Neural progenitor cell (in vitro differentiated cells): ENCODE data around the gene MYMK. TPM values are rescaled to one million over a fixed set of nuclear protein-coding genes. Genes with fewer than 3 reads are reported as not detected.

Source experiments
- DNase-seq: peaks from one replicate; pipeline ENCODE4 v3.0.0-alpha.2; 2016; ENCODE audit warnings: low spot score
- H2AFZ ChIP-seq: fragments of 200-600 bp; sonication (generic); replicated peaks from 2 replicates; pipeline ENCODE4 v1.6.1; 2016; ENCODE audit warnings: antibody characterized with exemption
- H3F3A ChIP-seq: fragments of 200-600 bp; sonication (generic); 2 replicates; pipeline ENCODE4 v1.6.1; 2016; ENCODE audit warnings: antibody characterized with exemption, low read depth
- H3K27ac ChIP-seq: fragments of 200-600 bp; sonication (generic); 2 replicates; pipeline ENCODE4 v1.5.1; 2016; ENCODE audit warnings: mild to moderate bottlenecking
- H3K27me3 ChIP-seq: fragments of 200-600 bp; sonication (generic); 2 replicates; pipeline ENCODE4 v1.6.1; 2016; ENCODE audit warnings: mild to moderate bottlenecking, moderate library complexity
- H3K36me3 ChIP-seq: fragments of 200-600 bp; sonication (generic); 2 replicates; pipeline ENCODE4 v1.5.1; 2016
- H3K4me1 ChIP-seq: fragments of 200-600 bp; sonication (generic); 2 replicates; pipeline ENCODE4 v1.6.1; 2016; ENCODE audit warnings: mixed run types
- H3K4me2 ChIP-seq: fragments of 200-600 bp; sonication (generic); 2 replicates; pipeline ENCODE4 v1.6.1; 2016
- H3K4me3 ChIP-seq: fragments of 200-600 bp; sonication (generic); 2 replicates; pipeline ENCODE4 v1.5.1; 2016
- H3K79me2 ChIP-seq: fragments of 200-600 bp; sonication (generic); 2 replicates; pipeline ENCODE4 v1.6.1; 2016; ENCODE audit warnings: low read depth
- H3K9ac ChIP-seq: fragments of 200-600 bp; sonication (generic); 2 replicates; pipeline ENCODE4 v1.6.1; 2016
- H3K9me3 ChIP-seq: fragments of 200-600 bp; sonication (generic); 2 replicates; pipeline ENCODE4 v1.5.1; 2016; ENCODE audit warnings: low read depth
- H4K20me1 ChIP-seq: fragments of 200-600 bp; sonication (generic); 2 replicates; pipeline ENCODE4 v1.6.1; 2016; ENCODE audit warnings: low read depth
- H3K27ac Mint-ChIP-seq: 3 replicates; pipeline ENCODE4 v1.8.0; 2021; ENCODE audit warnings: mixed read lengths
- H3K27me3 Mint-ChIP-seq: 2 replicates; pipeline ENCODE4 v1.8.0; 2022; ENCODE audit warnings: low read depth, mild to moderate bottlenecking, inconsistent platforms, moderate library complexity, mixed read lengths; ENCODE audit not compliant: insufficient read depth
- H3K36me3 Mint-ChIP-seq: 3 replicates; pipeline ENCODE4 v1.8.0; 2021; ENCODE audit warnings: mixed read lengths
- H3K4me1 Mint-ChIP-seq: 3 replicates; pipeline ENCODE4 v1.8.0; 2021; ENCODE audit warnings: mixed read lengths
- H3K4me3 Mint-ChIP-seq: 3 replicates; pipeline ENCODE4 v1.8.0; 2021; ENCODE audit warnings: mild to moderate bottlenecking, moderate library complexity, mixed read lengths
- H3K9me3 Mint-ChIP-seq: 3 replicates; pipeline ENCODE4 v1.8.0; 2020; ENCODE audit warnings: mixed read lengths
- CTCF ChIP-seq: fragments of 200-600 bp; sonication (generic); IDR thresholded peaks from 2 replicates; pipeline ENCODE4 v1.5.1; 2017; ENCODE audit warnings: antibody characterized with exemption, mild to moderate bottlenecking
- EZH2 ChIP-seq: fragments of 200-600 bp; sonication (generic); IDR thresholded peaks from 2 replicates; pipeline ENCODE4 v1.6.1; 2017; ENCODE audit warnings: antibody characterized with exemption, mild to moderate bottlenecking, moderate library complexity
- EZH2phosphoT487 ChIP-seq: fragments of 200-600 bp; sonication (generic); IDR thresholded peaks from 2 replicates; pipeline ENCODE4 v1.6.1; 2017; ENCODE audit warnings: antibody characterized with exemption
- total RNA-seq: library from RNA; depleted of rRNA; stranded (reverse); fragments of >200 nt; gene quantifications from 2 replicates; pipeline ENCODE4 v1.2.3, GENCODE V29; 2015; ENCODE audit warnings: low replicate concordance

MYMK gene
- total RNA-seq, 1 donor from 2014 or later, result not detected

GRCh38 chr9:133533857-133534256, 9.1 kb upstream of the MYMK start:
- no peak overlapping the region for H3K9ac ChIP-seq
- peak overlapping the region; percentile 72 for H3K4me2 ChIP-seq
- H3K27ac ChIP-seq, result no peak overlapping the region
- no peaks in the 10 kb centered on the region for H3K9me3 ChIP-seq
- DNase-seq, result no peak
- H2AFZ ChIP-seq, result peak overlapping the region; percentile 73
- no peaks in the 10 kb centered on the region for H4K20me1 ChIP-seq
- H3K4me1 ChIP-seq, result peaks cover 17% of the 10 kb centered on the region
- Mint-ChIP-seq H3K27me3 (peaks cover 10% of the 10 kb centered on the region), H3K9me3 (no peaks in the 10 kb centered on the region), H3K36me3 (no peaks in the 10 kb centered on the region), H3K4me1 (peaks cover 32% of the 10 kb centered on the region), H3K27ac (no peak overlapping the region), H3K4me3 (peak overlapping the region; percentile 71)
- H3K36me3 ChIP-seq, result no peaks in the 10 kb centered on the region
- H3K4me3 ChIP-seq, result peak overlapping the region; percentile 27
- H3K27me3 ChIP-seq, result peaks cover 21% of the 10 kb centered on the region
- no peak for TF ChIP-seq EZH2
- TF ChIP-seq EZH2phosphoT487, result no peak
- no peak for TF ChIP-seq CTCF
- H3K79me2 ChIP-seq, result no peaks in the 10 kb centered on the region
- no peaks in the 10 kb centered on the region for H3F3A ChIP-seq

GRCh38 chr9:133532937-133533668, 8.3 kb upstream of the MYMK start:
- Histone ChIP-seq H3K4me2 (no peak overlapping the region), H3K36me3 (no peaks in the 10 kb centered on the region), H2AFZ (no peak overlapping the region), H3F3A (no peaks in the 10 kb centered on the region), H3K4me1 (peaks cover 25% of the 10 kb centered on the region), H3K27me3 (peaks cover 21% of the 10 kb centered on the region), H3K4me3 (no peak overlapping the region), H3K9ac (no peak overlapping the region), H4K20me1 (no peaks in the 10 kb centered on the region), H3K27ac (no peak overlapping the region), H3K79me2 (no peaks in the 10 kb centered on the region), H3K9me3 (no peaks in the 10 kb centered on the region)
- TF ChIP-seq EZH2 (no peak), CTCF (peak; percentile 63)
- Mint-ChIP-seq H3K27me3 (peaks cover 10% of the 10 kb centered on the region), H3K36me3 (no peaks in the 10 kb centered on the region), H3K27ac (peak overlapping the region; percentile 37), H3K4me3 (peak overlapping the region; percentile 59), H3K4me1 (peaks cover 32% of the 10 kb centered on the region), H3K9me3 (no peaks in the 10 kb centered on the region)
- peak; percentile 88 for DNase-seq

- no peaks in the 10 kb centered on the region for H3K79me2 ChIP-seq
- H3K27ac ChIP-seq, result no peak overlapping the region
- H2AFZ ChIP-seq, result no peak overlapping the region
- Mint-ChIP-seq H3K27ac (no peak overlapping the region), H3K27me3 (peaks cover 10% of the 10 kb centered on the region), H3K36me3 (no peaks in the 10 kb centered on the region), H3K9me3 (no peaks in the 10 kb centered on the region), H3K4me3 (no peak overlapping the region), H3K4me1 (peaks cover 49% of the 10 kb centered on the region)
- H3K27me3 ChIP-seq, result peaks cover 21% of the 10 kb centered on the region
- H3K4me1 ChIP-seq, result peaks cover 43% of the 10 kb centered on the region
- no peak for DNase-seq
- H3K4me3 ChIP-seq, result no peak overlapping the region
- H3K36me3 ChIP-seq, result no peaks in the 10 kb centered on the region
- TF ChIP-seq EZH2phosphoT487 (no peak), CTCF (no peak), EZH2 (no peak)
- no peak overlapping the region for H3K4me2 ChIP-seq
- no peaks in the 10 kb centered on the region for H4K20me1 ChIP-seq
- H3K9me3 ChIP-seq, result no peaks in the 10 kb centered on the region
- no peak overlapping the region for H3K9ac ChIP-seq
- H3F3A ChIP-seq, result peaks cover 6% of the 10 kb centered on the region
These were observed 6.5 kb upstream of the MYMK start for GRCh38 chr9:133531293-133531692.
